HG03175 (cell line): ENCODE results near the gene MYCL.
A peak's percentile ranks its signal among the peaks of the same experiment; 100 is the strongest.

Source experiments
- ATAC-seq: cut with Tn5 transposase; IDR thresholded peaks from one replicate; pipeline ENCODE4 v1.9.1; 2021; ENCODE audit warnings: mild to moderate bottlenecking, moderate library complexity; ENCODE audit not compliant: unreplicated experiment

MYCL gene

DNA sequence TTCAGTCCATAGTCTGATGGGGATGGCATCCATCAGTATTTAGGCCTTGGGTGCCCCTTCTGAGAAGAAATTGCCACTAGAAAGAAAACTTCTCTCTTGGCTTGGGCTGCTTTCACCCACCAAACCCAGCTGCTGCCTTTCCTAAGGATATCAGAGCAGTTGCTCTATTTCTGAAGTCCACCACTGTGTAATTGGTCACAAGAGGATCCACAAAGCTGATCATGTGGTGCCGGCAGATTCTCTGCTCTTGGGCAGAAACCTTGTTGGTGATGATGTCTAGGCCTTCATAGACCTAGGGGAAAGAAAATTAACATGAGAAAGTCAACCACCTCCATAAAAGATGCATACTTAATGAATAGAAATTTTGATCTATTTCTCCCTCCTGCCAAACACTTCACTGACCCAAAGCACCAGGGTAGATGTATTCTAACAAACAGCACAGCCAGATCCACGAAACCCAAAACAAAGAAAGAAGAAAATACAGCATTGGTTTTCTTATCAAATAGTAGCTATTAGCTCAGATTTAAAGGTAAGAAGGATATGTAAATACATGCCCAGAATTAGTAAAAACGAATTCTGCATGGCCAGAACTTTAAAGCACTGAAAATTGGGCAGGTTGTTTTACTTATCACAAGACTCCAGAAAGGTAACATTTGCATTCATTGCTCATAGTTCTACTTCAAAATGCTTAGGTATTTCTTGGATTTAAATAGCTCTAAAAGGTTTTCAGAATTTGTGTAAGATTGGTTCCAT is 44.4 kb downstream of the MYCL start:
- no peak for ATAC-seq

DNA sequence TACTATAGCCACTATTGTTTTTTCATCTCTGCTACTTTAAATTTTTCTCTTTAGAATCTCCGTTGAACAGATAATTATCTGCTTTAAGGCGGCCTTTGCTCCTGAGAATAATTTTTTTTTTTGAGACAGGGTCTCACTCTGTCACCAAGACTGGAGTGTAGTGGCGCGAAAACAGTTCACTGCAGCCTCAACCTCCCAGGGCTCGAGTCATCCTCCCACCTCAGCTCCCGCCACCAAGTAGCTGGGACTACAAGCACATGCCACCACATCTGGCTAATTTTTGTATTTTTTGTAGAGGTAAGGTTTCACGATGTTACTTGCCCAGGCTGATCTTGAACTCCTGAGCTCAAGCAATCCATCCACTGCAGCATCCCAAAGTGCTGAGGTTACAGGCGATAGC is 47.0 kb downstream of the MYCL start:
- ATAC-seq, result no peak

DNA sequence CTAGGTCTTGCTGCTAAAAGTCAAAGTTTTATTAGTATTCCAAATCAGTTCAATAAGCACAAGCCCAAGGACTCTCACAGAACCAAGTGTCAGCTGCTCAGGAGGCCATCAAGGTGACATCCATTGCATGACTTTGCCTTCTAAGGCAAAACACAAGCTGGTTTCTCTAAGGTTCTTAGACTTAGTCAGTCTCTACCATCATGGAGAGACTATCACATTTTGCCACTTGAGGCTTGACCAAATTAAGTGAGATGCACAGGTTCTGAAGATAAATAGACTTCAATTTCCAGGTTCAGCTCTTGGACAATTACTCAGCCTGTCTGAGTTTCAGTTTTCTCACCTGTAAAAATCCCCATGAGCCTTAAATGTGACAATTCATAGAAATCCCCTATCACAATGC is 47.4 kb downstream of the MYCL start:
- ATAC-seq, result no peak

DNA sequence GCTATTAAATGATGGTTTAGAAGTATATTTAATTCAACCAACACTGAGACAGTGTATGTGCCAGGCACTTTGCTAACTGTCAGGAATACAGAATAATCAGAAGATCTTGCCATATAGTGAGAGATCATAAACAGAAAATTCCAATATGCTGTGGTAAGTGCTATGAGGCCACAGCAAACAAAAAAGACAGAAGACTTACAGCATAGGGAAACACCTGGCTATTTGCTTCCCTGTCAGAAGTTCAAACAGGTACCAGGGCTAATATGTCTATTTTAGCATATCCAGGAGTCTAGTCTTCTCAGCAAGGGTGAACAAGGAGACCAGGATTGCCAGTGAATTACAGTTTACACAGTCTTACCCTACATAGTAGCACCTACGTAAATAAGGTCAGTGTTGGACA is 48.8 kb downstream of the MYCL start:
- ATAC-seq, result no peak

DNA sequence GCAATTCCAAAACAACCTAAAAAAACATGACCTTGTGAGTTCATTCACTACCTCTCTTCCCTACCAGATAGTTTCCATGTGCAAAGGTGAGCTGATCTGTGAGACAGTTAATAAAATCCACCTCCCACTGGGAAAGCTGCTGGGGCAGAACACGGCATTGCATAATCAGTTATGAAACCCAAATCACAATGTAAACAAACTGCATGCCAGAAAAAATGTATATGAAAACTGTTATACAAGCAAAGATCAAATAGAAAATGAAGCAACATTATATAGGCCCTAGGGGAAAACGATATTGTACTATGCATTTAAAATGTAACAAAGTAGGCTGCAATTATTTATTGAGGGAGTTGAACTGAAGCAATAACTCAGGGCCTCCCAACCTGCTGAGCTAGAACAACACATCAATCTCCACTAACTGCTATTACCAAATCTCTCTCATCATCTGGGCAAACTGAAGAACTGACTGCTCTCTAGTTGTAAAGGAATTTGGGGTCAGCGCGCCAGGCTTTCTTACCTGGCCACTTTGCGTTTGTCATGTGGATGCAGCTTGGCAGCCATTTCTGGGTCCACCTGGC is 49.4 kb downstream of the MYCL start:
- ATAC-seq, result no peak

DNA sequence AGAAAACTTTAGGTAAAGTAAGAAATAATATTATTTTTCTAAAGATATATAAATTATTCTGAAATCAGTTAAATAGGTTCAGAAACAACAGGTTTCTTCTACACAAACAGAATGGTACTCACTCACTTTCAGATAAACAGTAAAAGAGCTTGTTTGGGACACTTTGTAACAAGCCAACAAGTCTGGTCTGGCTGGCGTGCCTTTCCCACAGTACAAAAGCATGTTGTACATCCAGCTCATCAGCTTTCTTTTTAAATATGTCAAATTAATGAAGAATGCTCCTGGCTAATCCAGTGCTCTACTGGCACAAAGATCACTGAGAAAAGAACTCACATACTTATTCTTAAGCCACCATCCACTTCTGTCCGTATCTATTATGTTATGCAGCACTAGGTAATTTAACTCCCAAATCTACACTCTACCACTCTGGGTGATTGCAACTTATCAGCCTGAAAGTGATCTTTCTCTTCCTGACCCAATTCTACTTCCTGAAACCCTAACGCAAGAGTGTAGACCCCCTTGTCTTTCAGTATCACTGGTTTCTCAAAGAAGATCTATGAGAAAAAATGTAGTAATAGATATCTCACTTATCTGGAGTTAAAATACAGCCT is 51.0 kb downstream of the MYCL start:
- no peak for ATAC-seq

DNA sequence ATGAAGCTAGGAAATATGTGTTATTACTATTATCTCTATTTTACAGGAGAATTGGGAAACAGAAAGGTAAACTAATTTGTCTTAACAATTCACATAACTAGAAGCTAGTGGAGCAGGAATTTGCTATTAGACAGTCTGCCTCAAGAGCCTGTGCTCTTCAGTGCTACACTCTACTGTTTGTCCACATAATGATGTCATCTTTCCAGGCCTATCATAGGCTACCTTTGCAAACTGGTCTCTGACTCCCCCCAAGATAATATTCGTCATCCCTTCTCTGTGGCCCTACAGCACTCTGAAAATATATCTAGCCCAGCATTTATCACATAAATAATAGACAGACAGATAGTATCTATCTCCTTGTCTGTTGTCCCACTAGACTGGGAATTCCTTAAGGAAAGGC is 52.5 kb downstream of the MYCL start:
- ATAC-seq, result no peak

DNA sequence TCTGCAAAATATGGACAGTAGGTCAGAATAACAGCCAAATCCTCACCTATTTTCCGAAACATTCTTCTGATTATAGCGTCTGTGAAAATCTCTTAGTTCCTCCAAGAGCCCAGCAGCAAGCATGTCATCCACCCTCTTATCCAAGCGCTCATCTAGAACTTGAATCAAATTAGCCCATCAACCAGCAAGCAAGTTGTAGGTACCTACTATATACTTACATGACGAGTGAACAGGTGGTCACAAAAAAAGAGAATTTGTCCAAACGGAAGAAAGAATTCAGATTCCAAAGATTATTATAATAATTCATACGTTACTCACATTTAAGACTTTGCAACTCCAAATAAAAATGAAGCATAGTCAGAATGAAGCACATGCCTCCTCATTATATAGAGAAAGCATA is 53.8 kb downstream of the MYCL start:
- ATAC-seq, result no peak

DNA sequence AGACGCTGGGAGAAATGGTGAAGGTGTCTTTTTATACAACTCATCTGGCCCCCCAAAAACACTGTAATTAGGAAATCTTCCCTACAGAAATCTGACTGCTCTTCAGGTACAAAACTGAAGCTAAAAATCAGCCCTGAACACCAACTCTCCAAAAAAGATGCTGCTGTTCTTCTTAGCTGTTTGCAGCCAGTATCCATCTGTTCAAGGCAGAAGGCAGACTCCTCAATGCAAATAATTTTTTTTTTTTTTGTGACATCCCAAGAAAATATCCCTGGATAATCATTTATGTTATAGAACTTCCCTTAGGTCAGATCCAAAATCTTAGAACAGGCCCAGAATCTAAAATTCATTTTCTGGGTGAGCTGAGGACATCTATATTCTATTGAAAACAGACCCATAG is 54.9 kb downstream of the MYCL start:
- no peak for ATAC-seq

DNA sequence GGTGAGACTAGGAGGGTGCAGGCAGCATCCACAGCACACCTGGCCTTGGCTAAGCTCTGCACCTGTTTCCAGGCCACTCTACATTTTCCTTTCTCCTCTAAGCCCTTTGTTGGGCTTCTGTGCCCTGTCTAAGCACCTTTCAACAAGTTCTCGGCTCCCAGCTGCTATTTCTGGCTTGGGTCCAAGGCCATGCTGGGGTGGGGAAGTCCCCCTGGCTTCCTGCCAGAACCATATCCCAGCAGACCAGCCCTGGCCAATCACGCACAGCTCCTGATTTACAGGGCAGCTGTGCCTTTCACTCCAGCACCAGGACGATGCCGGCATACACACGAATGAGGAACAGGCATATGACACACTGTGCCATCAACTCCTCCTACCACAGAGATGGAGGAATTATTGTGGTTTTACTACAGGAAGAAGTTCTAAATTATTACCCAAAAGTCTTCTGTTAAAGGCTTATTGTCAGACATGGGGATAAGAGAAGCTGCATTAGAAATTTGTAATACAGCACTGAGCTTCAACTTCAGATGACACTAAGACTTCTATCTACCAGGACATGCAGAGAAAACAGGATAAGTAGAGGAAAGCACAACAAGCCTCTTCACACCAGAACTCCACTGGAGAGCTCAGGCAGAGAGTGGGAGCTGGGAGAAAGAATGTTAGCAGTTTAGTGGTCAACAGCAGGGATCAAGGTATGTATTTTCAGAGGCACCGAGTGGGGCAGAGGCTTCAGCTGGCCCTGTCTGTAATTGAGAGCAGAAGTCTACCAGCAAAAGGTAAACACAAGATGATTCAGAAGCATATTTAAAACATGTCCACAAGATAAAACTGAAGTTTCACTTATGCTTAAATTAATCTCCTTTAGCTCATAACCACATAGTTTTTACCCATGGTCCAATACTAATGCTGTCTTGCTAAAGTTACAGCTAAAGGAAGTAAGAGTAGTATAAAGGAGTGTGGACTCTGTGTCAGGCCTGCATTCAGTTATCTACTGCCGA is 55.8 kb downstream of the MYCL start:
- peak; percentile 70 for ATAC-seq
